HG03460 (cell line): Measurements from ENCODE around the gene PHACTR2.

ENCODE experiments used
- ATAC-seq: cut with Tn5 transposase; IDR thresholded peaks from one replicate; pipeline ENCODE4 v1.9.1; 2021; ENCODE audit not compliant: unreplicated experiment

Gene PHACTR2

DNA sequence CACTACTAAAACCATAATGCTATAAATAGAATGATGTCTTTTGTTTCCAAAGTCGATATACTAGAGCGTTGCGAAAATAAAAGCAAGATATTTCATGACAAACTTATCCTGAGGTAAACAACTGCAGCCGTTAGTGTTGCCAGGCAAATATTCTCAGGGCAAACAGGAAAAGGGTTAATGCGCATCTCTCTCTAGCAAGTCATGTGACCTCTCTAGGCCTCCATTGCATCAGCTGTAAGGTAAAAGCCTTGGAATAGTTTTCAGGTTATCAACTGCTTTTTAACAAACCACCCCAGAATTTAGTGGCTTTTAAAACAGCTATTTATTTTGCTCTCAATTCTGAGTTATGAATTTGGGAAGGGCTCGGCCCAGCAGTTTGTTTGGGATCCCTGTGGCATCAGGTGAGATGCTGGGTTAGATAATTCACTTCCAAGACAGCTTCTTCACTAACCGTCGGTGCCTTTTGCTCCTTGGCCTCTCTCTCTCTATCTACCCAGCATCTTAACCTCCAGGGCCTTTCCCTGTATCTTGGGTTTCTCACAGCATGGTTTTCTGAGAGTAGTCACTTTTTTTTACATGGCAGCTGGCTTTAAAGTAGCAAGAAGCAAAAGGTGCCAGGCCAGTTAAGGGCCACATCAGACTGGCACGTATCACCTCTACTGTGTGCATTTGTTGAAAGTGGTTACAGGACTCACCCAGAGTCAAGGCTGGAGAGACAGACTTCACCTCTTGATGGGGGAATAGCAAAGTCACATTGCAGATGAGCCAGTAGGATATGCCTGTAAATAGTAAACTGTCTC, 126.2 kb downstream of the PHACTR2 start:
- no peak for ATAC-seq

DNA sequence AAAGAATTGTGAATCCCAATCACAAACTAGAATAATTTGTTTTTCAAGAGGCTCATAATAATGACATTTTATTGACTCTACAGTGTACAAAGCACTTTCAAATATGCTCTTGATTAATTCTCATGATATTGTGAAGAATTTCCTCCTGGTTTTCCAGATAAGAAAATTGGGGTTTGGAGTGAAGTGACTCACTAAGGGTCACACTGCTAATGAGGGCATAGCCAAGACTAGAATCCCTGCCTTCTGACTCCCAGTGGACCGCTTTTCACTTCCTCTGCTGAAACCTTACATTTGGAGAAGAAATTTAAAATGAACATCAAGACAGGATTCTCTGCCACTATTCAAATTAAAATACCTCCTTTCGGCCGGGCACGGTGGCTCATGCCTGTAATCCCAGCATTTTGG, 127.1 kb downstream of the PHACTR2 start:
- ATAC-seq = no peak

DNA sequence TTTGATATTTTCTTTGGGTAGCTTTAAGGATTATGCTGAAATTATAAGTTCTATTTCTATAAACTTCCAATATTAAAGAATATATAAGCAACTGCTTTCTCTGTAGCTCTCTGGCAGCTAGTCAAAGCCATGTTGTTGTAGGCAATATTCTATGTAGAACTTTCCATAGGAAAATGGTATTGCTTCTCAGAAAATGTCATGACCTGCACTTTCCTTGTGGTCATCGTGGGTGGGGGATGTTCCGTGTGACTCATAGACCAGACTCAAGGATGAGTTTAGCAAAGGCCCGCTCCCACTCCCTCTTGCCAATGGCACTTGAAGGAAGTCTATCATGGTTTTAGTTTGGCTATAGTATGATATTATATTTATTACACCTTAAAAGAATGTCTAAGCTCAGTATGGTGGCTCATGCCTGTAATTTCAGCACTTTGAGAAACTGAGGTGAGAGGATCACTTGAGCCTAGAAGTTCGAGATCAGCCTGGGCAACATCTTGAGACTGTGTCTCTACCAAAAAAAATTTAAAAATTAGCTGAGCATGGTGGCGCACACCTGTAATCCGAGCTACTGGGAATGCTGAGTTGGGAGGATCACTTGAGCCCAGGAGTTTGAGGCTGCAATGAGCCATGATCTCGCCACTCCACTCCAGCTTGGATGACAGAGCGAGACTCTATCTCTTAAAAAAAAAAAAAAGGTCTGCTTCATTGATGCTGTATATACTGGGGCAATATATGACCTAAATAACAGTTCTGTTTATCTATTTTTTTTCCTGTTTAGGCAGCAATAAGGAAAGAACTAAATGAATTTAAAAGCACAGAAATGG, 128.7 kb downstream of the PHACTR2 start:
- ATAC-seq = no peak

DNA sequence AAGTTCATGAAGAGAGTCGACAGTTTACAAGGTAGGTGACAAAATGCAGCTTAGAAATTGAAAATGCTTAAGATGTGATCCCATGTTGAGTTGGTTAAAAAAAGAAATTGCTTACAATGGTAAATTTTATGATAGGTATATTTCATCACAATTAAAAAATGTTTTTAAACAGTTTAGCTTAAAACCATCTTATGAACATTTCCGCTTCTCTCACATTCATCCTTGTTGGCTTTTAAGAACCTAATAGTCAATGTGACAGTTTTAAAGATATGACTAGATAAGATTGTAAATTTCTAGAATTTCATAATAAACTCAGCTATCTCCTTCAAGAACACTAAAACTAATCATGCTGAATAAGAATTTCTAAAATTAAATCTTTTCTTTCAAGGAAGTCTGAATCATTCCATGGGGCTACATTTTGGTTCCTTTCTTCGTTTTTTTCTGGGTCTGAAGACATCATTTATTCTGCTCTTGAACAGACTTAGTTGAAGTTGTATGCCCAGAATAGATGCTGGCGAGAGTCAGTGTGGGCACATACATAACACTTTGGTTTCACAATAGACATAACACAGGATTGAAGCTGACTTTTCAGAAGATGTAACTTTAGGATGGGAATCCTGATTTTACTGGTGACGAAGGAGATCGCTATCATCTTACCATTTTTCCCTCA, 129.5 kb downstream of the PHACTR2 start:
- no peak for ATAC-seq

DNA sequence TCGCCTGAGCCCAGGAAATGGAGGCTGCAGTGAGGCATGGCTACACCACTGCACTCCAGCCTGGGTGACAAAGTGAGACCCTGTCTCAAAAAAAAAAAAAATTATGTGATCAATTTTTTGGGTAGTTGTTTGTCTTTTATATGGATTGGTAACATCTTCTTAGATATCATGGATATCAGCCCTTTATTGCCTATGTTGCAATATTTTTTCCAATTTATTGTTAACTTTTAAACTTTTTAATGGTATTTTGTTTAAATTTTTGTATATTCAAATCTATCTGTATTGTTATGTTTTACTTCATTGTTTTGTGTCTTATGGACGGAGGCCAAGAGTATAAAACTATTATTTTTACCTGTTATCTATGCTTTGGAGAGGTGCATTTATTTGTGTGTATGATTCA, 133.0 kb downstream of the PHACTR2 start:
- ATAC-seq = no peak

DNA sequence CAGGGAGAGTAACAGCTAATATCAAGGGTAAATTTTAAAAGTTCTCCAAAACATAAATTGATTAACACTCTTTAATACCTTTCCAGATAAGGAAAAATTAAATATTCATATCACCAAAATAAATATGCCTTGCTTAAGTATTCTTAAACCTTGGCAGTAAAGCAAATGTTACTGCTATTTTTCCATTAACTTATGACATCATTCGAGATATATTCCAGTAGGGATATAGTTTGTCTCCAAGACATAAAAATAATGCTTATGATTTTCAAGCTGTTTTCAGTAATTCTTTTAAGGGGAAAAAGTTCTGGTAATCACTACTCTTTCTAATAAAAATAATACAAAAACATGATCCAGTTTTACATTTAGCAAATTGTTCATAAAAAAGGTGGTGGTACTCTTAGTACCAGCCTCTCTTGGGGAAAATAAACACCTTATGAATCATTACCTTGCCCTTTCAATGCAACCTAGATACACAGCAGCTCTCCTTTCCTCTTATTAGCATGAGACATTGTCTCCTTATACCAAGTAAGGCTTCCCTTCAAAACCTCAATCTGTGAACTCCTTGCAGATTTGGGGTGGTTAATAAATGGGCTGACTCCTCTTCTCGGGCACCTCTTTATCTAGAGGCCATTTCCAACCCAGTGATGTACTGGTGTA, 133.9 kb downstream of the PHACTR2 start:
- ATAC-seq = no peak

DNA sequence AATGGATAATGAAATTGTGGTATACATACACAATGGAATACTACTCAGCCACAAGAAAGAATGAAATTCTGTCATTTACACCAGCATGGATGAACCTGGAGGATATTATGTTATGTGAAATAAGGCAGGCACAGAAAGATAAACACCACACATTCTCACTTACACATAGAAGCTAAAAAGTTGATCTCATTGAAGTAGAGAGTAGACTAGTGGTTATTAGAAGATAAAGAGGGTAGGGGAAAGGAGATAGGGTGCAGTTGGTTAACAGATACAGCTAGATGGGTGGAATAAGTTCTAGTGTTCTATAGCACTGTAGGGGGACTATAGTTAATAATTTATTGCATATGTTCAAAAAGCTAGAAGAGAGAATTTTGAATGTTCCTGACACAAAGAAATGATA, 139.9 kb downstream of the PHACTR2 start:
- ATAC-seq = no peak

DNA sequence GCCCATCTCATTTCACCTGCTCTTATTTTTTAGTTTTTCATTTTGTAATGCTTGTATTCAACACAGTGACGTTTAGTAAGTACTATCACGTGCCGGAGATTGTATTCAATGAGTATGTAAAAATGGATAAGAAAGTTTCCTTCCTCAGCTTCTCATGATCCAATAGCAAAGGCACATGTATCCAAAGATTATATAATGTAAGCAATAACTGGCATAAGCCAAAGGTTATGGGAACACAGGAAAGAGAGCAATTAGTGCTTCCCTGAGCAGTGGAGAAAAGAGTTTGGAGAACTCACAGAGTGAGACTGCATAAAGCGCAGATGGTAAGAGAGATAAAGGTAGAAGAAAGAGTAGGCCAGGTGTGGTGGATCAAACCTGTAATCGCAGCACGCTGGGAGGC, 143.6 kb downstream of the PHACTR2 start:
- ATAC-seq = no peak

DNA sequence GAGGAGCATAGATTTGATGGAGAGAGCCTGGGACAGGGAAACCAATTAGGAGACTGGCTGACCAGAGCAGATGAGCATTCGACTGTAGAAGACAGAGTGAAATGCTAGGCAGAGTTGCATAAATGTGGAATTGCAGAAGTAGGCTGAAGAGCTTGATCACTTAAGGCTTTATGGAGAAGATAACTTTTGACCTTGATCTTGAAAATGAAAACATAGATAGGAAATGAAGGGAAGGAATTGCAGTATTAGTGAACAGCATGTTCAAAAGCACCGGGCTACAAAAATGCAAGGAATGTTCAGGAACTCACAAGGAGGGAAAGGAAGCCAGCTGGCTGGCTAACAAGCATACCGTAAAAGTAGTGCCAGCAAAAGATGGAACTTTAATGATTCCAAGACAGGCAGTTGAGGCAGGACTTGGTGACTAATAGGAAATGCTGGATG, 144.8 kb downstream of the PHACTR2 start:
- no peak for ATAC-seq

DNA sequence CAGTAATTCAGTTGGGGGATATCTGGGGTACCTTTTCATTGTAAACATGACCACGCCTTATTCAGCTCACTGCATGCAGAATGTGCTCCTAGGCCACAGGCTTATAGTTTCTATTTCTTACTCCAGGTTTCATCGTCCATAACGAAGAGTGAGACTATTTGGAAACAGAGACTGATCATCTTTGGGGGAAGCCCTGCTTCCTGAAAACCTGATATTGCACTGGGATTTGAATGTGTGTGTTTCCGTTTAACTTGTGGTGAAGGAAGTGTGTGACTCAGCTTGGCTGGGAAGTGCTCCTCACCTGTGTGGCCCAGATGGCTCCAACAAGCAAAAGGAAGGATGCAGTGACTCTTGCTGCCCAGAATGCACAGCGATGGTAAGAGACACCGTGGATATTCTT, 145.8 kb downstream of the PHACTR2 start:
- ATAC-seq = no peak

DNA sequence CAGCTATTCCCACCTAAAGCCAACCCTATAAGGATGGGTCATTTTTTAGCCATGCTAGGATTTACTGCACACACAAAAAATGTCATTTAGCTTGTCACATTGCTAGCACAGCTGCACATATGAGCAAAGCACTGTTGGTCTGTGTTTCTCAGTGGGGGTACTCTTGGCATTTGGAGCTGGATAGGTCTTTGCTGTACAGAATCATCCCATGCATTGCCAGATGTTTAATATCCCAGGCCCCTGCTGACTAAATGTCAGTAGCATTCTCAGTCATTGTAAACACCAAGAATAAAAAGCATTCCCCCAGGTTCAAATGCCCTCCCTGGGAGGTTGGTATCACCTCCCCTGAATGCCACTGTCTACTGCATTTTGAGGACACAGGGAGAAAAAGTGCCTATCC, 150.8 kb downstream of the PHACTR2 start:
- no peak for ATAC-seq

DNA sequence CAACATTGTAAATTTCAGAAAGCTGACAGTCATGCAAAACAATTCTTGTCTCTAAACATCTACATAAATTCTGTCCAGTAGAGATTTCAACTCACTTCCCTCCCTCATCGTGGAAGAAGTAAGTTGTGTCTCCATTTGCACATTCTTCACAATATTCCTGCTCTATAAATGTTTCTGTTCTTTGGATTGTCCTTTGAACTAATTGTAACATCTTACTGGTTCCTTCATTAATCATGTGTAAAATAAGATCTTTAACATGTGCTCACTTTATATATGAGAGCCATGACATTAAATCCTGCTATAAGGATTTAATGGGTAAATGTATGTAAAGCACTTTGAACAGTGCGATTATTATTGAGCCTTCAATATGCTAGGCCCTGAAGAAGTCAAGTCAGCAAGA, 158.4 kb downstream of the PHACTR2 start:
- no peak for ATAC-seq

DNA sequence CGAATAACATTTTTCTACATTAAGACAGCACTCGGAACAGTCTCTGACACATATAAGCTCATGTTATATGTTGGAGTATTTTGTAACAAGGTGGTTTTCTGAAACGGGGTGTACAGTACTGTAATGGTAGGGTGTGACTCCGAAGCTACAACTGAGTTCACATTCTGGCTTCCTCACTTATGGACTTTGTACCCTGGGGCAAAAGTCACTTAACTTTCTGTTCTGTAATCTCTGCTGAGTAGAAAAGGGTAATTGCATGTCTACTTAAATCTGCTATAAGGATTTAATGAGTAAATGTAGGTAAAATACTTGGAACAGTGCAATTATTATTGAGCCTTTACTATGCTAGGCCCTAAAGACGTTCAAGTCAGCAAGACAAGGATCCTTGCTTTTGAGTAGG, 160.6 kb downstream of the PHACTR2 start:
- ATAC-seq = no peak

DNA sequence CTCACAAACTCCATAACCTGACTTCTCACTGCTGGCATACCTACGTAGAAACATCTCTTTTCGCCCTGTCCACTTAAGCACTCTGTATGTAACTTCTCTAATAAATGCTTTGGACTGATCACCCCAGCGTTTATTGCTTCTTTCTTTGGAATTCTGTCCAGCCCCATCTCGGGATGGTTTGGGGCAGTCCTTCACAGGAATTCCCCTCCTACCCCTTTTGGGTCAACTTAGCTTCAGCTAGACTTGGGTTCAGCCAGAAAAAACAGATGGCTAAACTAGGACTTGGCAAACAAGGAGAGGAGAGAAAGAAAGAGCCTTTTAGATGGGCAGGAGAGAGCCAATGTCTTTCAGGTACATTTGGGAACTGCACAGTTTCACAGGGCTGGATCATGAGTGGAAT, 161.4 kb downstream of the PHACTR2 start:
- ATAC-seq = no peak

DNA sequence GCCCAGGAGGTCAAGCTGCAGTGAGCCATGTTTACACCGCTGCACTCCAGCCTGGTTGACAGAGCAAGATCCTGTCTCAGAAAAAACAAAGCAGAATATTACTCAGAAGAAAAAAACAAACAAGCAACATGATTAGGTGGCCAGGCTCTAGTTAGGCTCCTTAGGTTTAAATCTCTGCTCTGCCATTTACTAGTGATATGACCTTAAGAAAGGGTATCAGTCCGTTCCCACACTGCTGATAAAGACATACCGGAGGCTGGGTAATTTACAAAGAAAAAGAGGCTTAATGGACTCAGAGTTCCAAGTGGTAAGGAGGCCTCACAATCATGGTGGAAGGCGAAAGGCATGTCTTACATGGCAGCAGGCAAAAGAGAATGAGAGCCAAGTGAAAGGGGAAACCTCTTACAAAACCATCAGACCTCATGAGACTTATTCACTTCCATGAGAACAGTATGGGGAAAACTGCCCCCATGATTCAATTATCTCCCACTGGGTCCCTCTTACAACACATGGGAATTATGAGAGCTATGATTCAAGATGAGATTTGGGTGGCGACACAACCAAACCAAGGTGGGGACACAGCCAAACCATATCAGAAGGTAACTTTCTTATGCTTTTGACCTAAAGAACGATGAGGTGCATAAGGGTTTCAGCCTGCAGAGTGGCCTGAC, 163.0 kb downstream of the PHACTR2 start:
- no peak for ATAC-seq

DNA sequence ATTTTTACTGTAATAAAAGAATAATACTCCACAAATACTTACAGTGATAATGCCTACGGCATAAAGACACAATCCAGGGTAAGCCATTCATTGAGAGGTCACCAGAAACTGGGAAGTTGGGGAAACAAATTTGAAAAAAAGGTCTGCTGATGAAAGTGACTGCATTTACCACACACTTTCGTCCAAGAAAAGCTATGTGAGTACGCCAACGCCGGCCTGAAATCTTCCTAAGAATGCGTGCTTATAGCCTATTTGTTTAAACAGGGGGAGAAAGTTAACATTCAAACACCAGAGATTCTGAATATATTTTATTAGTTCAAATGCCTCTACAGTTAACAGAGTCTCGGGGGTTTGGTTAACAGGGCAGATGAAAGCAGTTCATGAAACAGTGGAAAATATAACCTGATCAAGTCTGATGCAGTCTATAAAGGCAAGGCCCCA, 164.7 kb downstream of the PHACTR2 start:
- no peak for ATAC-seq

DNA sequence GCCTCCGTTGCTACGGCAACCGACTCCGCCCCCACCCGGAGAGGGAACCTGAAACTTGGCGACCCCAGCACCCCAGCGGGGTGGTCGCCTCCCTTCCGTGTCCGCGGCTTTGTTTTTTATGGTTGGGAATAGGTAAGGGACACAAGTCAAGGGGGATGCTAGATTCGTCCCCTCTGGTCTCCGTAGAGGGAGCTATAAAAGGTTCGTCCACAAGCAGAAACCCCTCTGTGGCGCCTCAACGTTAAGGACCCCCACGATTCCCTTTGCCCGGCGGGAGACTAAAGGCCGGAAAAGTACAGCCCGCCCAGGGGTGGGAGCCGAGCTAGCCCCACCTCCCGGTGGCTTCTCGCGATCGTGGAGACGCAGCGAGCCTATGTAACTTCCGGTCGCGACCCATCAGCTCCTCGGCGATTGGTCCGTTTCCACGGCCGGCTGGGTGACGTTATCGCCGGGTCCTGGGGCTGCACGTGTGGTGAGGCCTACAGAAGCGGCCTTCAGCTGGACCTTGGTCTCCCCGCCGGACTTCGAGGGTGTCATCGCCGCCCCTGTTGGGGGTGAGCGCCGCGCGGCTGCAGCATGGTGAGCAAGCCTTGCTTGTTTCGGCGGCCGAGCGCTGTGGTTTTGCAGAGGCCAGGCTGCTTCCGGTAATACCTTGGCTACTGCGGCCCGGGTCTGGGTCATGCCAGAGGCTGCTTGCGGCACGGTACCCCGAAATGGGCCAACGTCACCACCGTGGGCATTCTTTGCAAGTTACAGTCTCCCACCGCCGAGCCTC, 165.3 kb downstream of the PHACTR2 start, which contains the start of gene LTV1:
LTV1 (plus strand) TSS at position 437 of the 775 bp plus-strand sequence; CDS start at position 577, 140 bp downstream.
- peak; percentile 100 for ATAC-seq

DNA sequence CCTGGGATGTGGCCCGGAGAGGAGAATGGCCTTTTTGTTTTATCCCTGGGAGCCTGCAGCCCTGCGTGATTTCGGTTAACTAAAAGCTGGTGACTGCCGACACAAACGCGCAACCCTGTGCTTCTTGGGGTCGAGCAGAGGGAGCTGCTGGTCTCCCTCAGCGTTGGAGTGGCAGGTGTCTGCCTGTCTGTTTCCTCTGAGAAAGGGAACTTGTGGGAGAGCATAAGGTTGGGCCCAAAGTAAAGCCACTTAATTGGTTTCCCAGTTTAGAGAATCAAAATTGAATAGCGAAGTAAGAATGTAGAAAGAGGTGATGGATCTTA, 165.9 kb downstream of the PHACTR2 start:
- peak; percentile 18 for ATAC-seq

DNA sequence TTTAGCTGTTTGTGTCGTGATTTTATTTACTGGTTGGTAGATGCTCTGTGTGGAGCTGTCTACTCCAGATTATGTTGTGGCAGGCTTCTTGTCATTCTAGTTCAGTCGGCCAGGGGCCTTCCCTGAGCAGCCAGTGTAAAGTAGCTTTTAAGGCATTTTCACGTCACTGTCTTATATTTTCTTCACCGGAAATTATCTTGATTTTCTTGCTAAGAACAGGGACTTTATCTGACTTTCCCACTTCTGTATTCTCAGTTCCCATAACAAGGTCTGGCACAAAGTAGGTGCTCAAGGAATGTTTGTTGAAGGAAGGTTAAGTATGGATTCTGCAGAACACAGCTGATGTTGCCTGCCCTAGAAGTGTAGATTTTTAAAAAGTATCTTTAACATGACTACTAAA, 166.2 kb downstream of the PHACTR2 start:
- no peak for ATAC-seq

DNA sequence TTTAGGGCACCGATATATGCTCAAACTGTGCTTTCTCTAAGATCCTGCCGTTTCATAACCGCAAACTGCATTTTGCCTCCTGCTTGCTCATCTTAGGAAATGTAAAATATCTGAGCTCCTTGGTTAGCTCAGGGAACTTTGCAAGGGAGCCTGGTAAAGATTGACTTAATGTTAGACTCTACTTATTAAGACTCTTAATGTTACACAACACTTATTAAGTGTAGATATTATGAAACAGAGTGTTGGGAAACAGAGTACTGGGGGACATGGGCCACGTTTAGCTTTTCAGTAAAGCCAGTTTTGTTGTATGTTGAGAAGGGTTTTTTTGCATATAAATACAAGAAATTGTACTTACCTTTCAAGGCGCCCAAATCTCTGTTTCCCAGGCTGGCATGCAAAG, 167.3 kb downstream of the PHACTR2 start:
- ATAC-seq = no peak
